SKM-1 (cell line): ENCODE measurements around the gene MYCN.
"Not testable (repeated sequence)": the region's sequence is repeated elsewhere in the genome, so short reads cannot be mapped to it uniquely, and the experiment has no call there.

Experiments used
- DNase-seq: peaks from one replicate; lab custom pipeline; 2025; ENCODE audit not compliant: unreplicated experiment; lab: John Stamatoyannopoulos, UW

Gene MYCN

DNA sequence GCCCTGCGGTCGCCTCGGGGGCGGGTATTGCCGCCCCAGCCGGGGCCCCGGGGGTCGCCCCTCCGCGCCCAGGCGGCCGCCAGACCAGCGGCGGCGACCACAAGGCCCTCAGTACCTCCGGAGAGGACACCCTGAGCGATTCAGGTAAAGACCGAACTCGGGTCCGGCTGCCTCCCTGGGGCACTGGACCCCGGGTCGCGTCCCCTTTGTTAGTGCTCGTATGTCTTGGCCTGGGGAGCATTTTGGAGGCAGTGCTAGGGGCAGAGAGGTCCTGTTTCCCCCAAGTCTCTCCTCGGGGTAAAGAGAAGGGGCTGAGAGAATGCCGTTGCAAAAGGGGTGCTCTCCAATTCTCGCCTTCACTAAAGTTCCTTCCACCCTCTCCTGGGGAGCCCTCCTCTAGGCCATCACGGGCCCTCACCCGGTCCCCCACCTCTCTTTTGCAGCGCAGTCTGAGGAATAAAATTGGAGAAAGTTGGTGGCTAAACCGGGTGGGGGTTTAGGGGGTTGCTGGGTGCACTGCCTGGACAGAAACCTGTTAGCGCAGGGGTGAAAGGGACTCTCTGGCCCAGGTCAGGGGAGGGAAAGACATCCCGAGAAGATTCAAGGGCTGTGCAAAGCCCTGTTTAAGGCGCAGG is 2.5 kb downstream of the MYCN start:
- DNase-seq = no peak

GRCh38 chr2:15943378-15944280 is 3.3 kb downstream of the MYCN start:
- DNase-seq = no peak

- no peak for DNase-seq
Observed at GRCh38 chr2:15944325-15945017, 4.1 kb downstream of the MYCN start.

- DNase-seq = no peak
Observed at GRCh38 chr2:15945909-15946705, 5.8 kb downstream of the MYCN start.

DNA sequence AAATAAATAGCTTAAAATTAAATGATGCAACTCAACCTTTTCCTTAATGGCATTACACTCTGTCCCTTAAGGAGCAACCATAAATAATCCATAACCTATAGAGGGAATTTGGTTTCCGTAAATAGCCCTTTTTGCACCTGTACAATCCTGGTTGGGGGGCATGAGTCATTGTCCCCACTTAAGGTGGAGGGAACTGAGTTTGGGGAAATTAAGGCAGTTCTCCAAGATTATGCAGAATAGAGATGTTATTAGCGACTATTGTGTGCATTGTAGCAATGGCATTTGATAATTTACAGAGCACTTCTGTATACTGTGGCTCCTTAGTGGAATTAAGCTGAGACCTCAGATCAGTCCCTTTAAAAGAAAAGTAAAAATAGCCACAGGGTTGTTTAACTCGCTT is 6.6 kb downstream of the MYCN start:
- no peak for DNase-seq

DNA sequence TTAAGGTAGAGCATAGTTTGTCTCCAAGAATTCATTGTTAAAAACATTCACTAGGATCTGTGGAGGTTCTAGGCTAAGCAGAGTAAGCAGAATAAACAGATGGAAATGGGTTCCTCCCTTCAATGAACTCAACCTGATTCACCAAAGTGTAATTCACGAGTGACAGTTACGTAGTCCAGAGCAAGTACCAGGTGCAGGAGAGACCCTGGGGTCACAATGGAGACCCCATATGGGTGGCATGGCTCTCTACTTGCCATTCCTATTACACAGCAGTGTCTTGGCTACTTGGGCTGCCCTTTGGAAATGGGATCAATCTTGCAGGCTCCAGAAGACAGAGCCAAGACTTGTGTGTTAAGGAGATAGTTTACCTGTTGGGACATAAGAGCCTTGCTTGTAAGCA is 7.1 kb downstream of the MYCN start:
- DNase-seq = no peak

DNA sequence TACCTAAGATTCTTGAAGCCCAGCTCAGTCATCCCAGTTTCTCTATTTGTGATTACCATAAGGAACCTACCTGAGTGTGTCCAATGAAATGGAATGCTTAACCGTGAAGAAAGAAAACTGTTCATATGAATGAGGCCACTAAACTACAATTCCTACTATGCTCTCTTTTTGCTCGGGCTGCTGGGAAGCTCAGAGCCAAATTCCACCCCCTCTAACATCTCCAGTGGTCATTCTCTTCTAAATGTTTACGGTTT is 8.3 kb downstream of the MYCN start:
- no peak for DNase-seq

DNA sequence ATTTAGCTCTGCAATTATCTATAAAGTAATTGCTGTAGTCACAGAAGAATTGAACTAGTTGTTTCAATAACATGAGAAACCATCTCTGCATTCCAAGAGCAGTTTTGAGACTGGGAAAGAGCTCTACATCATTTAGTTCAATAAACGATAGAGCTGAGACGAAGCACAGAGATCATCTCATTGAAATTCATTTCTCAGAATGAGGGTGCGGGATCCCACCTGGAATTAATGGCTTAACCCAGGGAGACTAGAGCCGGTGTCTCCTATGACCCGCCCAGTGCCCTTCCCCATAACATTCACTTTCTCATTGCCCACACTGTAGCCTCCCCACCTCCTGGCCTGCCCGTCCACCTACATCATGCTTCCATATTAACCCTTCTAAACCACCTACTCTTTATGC is 8.8 kb downstream of the MYCN start:
- no peak for DNase-seq

- DNase-seq = no peak
Observed at GRCh38 chr2:15949551-15949950, 9.2 kb downstream of the MYCN start.

- DNase-seq = no peak
Observed at GRCh38 chr2:15950088-15950952, 10.0 kb downstream of the MYCN start.

GRCh38 chr2:15951936-15952335 is 11.6 kb downstream of the MYCN start:
- not testable (repeated sequence) for DNase-seq

DNA sequence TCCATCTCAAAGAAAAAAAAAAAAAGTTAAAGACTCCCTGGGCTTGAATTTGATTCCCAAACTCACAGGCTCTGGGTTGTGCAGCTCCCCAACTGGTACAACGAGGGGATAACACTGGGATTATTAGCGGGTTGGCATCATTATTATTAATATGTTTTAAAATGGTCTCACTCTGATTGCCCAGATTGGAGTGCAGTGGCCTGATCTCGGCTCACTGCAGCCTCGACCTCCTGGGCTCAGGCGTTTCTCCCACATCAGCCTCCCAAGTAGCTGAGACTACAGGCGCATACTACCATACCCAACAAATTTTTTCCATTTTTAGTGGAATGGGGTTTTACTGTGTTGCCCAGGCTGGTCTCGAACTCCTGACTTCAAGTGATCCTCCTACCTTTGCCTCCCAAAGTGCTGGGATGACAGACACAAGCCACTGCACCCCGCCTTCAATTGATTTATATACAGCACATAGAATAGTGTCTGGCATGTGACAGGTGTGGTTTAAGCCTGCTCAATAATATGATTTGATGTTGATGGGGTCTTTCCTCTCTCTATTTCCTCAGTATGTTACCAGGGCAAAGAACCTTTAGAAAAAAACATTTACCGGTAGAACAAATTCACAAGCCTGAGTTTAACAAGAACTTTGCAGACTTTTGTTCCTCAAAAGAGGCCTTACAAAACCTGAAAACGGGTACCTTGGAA is 12.2 kb downstream of the MYCN start:
- no peak for DNase-seq

DNA sequence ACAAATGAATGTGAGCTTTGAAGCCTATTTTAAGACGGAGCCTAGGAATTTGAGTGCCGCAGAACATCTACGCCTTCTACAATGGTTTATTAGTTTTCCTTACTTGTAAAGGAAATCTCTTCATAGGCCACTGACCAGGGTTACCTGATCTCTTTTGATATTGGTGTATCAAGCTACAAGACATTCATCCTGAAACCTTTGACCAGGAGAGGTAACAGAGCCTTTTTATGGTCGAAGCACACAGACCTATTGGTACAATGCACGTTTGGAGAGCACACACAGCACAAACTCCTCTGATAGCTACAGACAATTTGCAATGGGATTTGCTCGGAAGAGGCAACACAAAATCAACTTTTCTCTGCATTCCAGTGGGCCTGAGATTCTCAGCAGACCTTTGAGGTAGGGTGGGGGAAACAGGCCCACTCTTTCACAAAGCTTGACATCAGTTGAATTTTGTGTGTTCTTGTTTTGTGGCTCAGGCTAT is 12.8 kb downstream of the MYCN start:
- DNase-seq = no peak

DNA sequence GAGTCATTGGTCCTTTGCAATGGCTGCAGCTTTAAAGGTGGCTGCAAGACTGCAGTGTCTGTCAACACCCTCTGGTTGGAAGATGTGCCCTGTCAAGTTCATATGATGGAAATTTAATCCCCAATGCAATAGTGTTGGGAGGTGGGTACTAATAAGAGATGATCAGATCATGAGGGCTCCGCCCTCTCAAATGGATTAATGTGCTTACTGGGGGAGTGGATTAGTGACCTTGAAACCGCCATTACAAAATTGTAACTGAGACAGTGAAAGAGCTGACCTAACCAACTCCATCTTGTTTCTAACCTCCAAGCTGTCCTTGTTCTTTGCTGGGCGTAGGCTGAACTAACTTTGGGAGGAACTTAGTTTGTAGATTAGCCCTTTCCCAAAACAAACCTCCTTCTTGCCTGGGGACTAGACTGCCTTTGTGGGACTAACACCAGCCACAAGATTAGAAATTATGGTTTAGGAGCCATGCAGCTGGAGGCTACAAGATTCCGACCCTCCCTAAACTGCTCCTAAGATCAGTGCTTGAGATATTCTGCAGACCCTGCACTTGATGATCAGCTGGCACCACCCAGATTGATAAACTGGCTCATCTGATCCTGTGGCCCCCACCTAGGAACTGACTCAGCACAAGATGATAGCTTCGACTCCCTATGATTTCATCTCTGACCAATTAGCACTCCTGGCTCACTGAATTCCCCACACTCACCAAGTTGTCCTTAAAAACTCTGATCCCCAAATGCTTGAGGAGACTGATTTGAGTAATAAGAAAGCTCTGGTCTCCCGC is 13.7 kb downstream of the MYCN start:
- DNase-seq = no peak

DNA sequence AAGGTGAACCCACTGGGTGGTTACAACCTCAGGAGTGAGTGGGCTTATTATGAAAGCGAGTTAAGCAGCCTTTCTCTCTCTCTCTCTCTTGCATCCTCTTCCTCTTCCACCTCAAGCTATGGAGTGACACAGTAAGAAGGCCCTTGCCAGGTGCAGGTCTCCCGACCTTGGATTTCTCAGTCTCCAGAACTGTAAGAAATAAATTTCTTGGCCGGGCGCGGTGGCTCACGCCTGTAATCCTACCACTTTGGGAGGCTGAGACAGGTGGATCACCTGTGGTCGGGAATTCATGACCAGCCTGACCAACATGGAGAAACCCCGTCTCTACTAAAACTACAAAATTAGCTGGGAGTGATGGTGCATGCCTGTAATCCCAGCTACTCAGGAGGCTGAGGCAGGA is 14.4 kb downstream of the MYCN start:
- no peak for DNase-seq

DNA sequence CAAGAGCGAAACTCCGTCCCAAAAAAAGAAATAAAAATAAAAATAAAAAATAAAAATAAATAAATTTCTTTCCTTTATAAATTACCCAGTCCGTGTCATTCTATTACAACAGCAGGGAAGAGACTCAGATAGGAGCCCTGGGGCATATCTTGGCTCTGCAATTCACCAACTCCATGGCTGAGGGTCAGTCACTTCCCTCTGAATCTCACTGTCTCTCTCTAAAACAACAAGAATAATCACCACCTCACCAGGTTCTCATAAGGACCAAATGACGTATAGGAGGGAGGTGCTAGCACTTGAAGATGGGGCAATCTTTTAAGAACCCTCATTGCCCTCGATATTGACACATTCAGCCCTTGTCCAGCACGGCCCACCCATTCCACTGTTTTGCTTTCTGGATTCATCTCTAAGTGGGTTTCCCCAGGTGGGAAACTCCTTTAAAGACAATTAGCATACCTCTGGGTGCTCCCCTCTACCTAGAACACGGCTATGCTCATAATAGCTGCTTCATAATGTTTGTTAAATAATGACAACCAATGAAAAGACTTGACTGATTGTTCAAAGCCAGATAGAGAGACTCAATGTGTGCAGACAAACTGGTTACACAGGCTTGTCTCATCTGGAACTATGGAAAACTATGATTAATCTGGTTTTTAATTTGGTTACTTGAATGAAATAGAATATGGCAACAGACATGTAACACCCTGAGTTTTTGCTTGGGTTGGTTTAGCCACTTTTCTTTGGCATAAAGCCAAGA is 15.1 kb downstream of the MYCN start:
- no peak for DNase-seq

DNA sequence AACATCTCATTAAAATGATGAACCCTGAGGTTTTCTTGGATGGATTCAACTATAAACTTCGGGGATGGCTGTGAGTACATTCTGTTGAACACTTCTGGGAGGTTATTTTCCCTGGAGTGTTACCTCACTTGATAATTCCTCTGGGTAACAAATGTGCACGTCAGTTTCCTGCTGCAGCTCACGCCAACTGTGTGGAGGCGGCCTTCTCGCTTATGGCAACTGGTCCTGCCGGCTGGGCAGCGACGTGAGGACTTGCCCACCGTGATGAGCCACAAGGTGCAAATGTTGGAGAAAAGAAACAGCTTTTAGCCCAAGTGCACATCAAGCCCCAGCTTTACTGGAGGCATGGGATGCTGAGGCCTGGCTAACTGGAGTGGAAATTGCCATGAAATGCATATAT is 15.9 kb downstream of the MYCN start:
- DNase-seq = no peak
